HG02798 (cell line): ENCODE data around the gene LTA.

Experiments
- ATAC-seq: cut with Tn5 transposase; IDR thresholded peaks from one replicate; pipeline ENCODE4 v1.9.1; 2021; ENCODE audit warnings: mild to moderate bottlenecking; ENCODE audit not compliant: unreplicated experiment, poor library complexity

Gene LTA

GRCh38 chr6:31568537-31568961 is 3.5 kb upstream of the LTA start:
- ATAC-seq: peak; percentile 75

- ATAC-seq: no peak
Measured at GRCh38 chr6:31569861-31570536, 2.1 kb upstream of the LTA start.

GRCh38 chr6:31573239-31574105 is 1.4 kb downstream of the LTA start:
- no peak for ATAC-seq

- no peak for ATAC-seq
Measured at GRCh38 chr6:31574106-31575061, 2.3 kb downstream of the LTA start.

- ATAC-seq: no peak
Measured at GRCh38 chr6:31575335-31575901, 3.3 kb downstream of the LTA start, which contains the start of gene TNF. TNF (plus strand) TSS chr6:31575565; CDS start chr6:31575742, 177 bp downstream.

GRCh38 chr6:31575952-31576685 is 4.0 kb downstream of the LTA start:
- no peak for ATAC-seq

GRCh38 chr6:31576897-31577578 is 4.9 kb downstream of the LTA start:
- ATAC-seq: no peak

- no peak for ATAC-seq
Measured at GRCh38 chr6:31577579-31577966, 5.5 kb downstream of the LTA start.

- no peak for ATAC-seq
Measured at GRCh38 chr6:31578184-31579118, 6.4 kb downstream of the LTA start.

GRCh38 chr6:31579119-31579505 is 7.0 kb downstream of the LTA start:
- no peak for ATAC-seq

- ATAC-seq: no peak
Measured at GRCh38 chr6:31579546-31580437, 7.7 kb downstream of the LTA start.

- no peak for ATAC-seq
Measured at GRCh38 chr6:31580438-31580740, 8.3 kb downstream of the LTA start.

GRCh38 chr6:31580807-31581433 is 8.8 kb downstream of the LTA start:
- ATAC-seq: peak; percentile 68

GRCh38 chr6:31581434-31582229 is 9.5 kb downstream of the LTA start:
- ATAC-seq: no peak

- no peak for ATAC-seq
Measured at GRCh38 chr6:31582230-31582643, 10.1 kb downstream of the LTA start, which contains the start of gene LTB. LTB (minus strand) TSS chr6:31582424; CDS start chr6:31582417, 7 bp downstream.

GRCh38 chr6:31585491-31585890 is 13.4 kb downstream of the LTA start:
- ATAC-seq: no peak
